HFF-Myc (cell line): Measurements from ENCODE around the gene C21orf58.

Experiments
- DNase-seq: peaks from one replicate; pipeline ENCODE4 v3.0.0-alpha.2; 2011; ENCODE audit warnings: low read depth; ENCODE audit errors: extremely low read depth
- H3K4me3 ChIP-seq: replicated peaks from 2 replicates; pipeline ENCODE4 v1.5.1; 2011; ENCODE audit warnings: low read depth, mild to moderate bottlenecking, control low read depth, low read length
- CTCF ChIP-seq: IDR thresholded peaks from 2 replicates; pipeline ENCODE4 v1.5.1; 2012; ENCODE audit warnings: mild to moderate bottlenecking, low read depth, low read length, control low read depth; ENCODE audit errors: missing control alignments

C21orf58 gene

GRCh38 chr21:46336603-46337002 is 12.9 kb upstream of the C21orf58 start:
- DNase-seq = no peak
- H3K4me3 ChIP-seq = no peak overlapping the region
- no peak for TF ChIP-seq CTCF

- DNase-seq = no peak
- H3K4me3 ChIP-seq = no peak overlapping the region
- TF ChIP-seq CTCF = no peak
Observed at GRCh38 chr21:46334351-46335140, 10.9 kb upstream of the C21orf58 start.

GRCh38 chr21:46329796-46330195 is 6.1 kb upstream of the C21orf58 start:
- no peak for DNase-seq
- H3K4me3 ChIP-seq = no peak overlapping the region
- no peak for TF ChIP-seq CTCF

- TF ChIP-seq CTCF = no peak
- no peak for DNase-seq
- no peak overlapping the region for H3K4me3 ChIP-seq
Observed at GRCh38 chr21:46328151-46328550, 4.5 kb upstream of the C21orf58 start.

- H3K4me3 ChIP-seq = no peak overlapping the region
- DNase-seq = no peak
- no peak for TF ChIP-seq CTCF
Observed at GRCh38 chr21:46327711-46328110, 4.0 kb upstream of the C21orf58 start.

GRCh38 chr21:46326110-46326703 is 2.5 kb upstream of the C21orf58 start:
- no peak for DNase-seq
- peak overlapping the region; percentile 95 for H3K4me3 ChIP-seq
- TF ChIP-seq CTCF = no peak
